ENCODE measurements around the gene PAQR4. TPM values are rescaled to one million over a fixed set of nuclear protein-coding genes. Genes with fewer than 3 reads are reported as not detected.

The PAQR4 gene
- total and polyA plus RNA-seq, 2 of the 13 experiments (the other 11 are each of a cell fraction or from before 2014, with no cell fraction given): 15.9 to 24.8 TPM

DNA sequence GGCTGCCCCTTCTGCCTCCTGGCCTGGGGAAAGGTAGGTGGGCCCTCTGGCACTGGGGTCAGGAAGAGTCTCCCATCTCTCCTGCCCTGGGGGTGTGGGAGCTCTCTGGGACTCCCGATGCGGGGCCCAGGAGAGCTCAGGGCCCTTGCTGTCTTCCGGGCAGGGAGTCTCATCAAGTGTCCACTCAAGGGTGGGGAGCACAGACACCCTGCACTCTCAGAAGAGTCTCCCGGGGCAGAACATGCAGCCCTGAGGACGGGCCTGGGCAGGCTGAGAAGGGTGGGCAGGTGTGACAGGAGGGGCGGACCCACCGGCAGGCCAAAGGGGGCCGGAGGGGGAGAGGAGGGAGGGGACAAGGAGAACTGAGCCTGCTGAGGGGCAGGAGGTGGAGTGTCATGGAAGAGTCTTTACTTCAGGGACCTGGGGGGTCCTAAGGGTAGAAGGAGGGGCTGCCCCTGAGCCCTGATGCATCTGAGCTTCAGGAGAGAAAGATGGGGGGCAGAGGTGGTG lies 19.5 kb downstream of the PAQR4 start:
- no peak for DNase-seq (ENCODE audit: low spot score)
- intact Hi-C loops (cut with micrococcal nuclease; ENCODE audit: unreplicated experiment) (no loop called here), in situ Hi-C loops (cut with HindIII; ENCODE audit: extremely low pct_ligation_motif_present, low pct_unique_long_range_greater_than_20kb) (no loop called here)
- Histone ChIP-seq H2AFZ (ENCODE audit: low read length) (no peak overlapping the region), H3K9ac (ENCODE audit: insufficient read depth, low read depth, low read length) (no peak overlapping the region), H3K9me3 (ENCODE audit: low read length) (no peaks in the 10 kb centered on the region), H3K4me2 (ENCODE audit: low read depth, low read length) (no peak overlapping the region), H3K79me2 (ENCODE audit: insufficient read depth, low read length) (no peaks in the 10 kb centered on the region), H3K27me3 (ENCODE audit: control insufficient read depth in 1 of 2, insufficient read depth in 2 of 2, low read length in 2 of 2) (peaks cover 19 to 60% of the 10 kb centered on the region in 2 experiments), H4K20me1 (ENCODE audit: insufficient read depth, low read length) (no peaks in the 10 kb centered on the region), H3K4me1 (ENCODE audit: insufficient read depth, low read length) (peaks cover 22% of the 10 kb centered on the region), H3K27ac (ENCODE audit: extremely low read length, insufficient read depth, low read length) (no peak overlapping the region), H3K4me3 (replicated peaks in 1 of 3; ENCODE audit: insufficient read depth in 1 of 3, low read depth in 2 of 3, low read length in 3 of 3) (no peak overlapping the region), H3K36me3 (replicated peaks in 1 of 2; ENCODE audit: control insufficient read depth in 1 of 2, insufficient read depth in 2 of 2, low read length in 2 of 2) (no peaks in the 10 kb centered on the region)
- no TSS peak for BruUV-seq (replicated peaks)
- CTCF ChIA-PET (ENCODE audit: low intra/inter-chr PET ratio, low total read pairs): no interaction called here
- WGBS (ENCODE audit: low lambda C conversion rate): 10% methylated on average over 5 of the region's 8 CpGs
- no peak for ATAC-seq
- POLR2A ChIA-PET: no interaction called here
- TF ChIP-seq ZNF589 (CRISPR knock-in tag; conservative IDR thresholded peaks at IDR 0.05): no peak
- no peak for TF ChIP-seq SIX4 (CRISPR knock-in tag; IDR thresholded peaks at IDR 0.05)
- no peak for TF ChIP-seq ZNF674 (CRISPR knock-in tag; IDR thresholded peaks at IDR 0.05; ENCODE audit: low read depth)
- no peak for TF ChIP-seq POLR2AphosphoS2 (IDR thresholded peaks at IDR 0.05; ENCODE audit: low read depth, low read length)
- no peak for TF ChIP-seq NRL (CRISPR knock-in tag; IDR thresholded peaks at IDR 0.05; ENCODE audit: borderline replicate concordance)
- TF ChIP-seq ZNF230 (CRISPR knock-in tag; IDR thresholded peaks at IDR 0.05): no peak
- TF ChIP-seq SP2 (CRISPR knock-in tag; IDR thresholded peaks at IDR 0.05): no peak
- TF ChIP-seq ZMYM2 (CRISPR knock-in tag; IDR thresholded peaks at IDR 0.05): no peak
- TF ChIP-seq, protein P1, sequence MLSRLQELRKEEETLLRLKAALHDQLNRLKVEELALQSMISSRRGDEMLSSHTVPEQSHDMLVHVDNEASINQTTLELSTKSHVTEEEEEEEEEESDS (CRISPR knock-in tag; IDR thresholded peaks at IDR 0.05; ENCODE audit: borderline replicate concordance): no peak
- no peak for TF ChIP-seq HIVEP1 (CRISPR knock-in tag; IDR thresholded peaks at IDR 0.05)
- TF ChIP-seq, protein P2, sequence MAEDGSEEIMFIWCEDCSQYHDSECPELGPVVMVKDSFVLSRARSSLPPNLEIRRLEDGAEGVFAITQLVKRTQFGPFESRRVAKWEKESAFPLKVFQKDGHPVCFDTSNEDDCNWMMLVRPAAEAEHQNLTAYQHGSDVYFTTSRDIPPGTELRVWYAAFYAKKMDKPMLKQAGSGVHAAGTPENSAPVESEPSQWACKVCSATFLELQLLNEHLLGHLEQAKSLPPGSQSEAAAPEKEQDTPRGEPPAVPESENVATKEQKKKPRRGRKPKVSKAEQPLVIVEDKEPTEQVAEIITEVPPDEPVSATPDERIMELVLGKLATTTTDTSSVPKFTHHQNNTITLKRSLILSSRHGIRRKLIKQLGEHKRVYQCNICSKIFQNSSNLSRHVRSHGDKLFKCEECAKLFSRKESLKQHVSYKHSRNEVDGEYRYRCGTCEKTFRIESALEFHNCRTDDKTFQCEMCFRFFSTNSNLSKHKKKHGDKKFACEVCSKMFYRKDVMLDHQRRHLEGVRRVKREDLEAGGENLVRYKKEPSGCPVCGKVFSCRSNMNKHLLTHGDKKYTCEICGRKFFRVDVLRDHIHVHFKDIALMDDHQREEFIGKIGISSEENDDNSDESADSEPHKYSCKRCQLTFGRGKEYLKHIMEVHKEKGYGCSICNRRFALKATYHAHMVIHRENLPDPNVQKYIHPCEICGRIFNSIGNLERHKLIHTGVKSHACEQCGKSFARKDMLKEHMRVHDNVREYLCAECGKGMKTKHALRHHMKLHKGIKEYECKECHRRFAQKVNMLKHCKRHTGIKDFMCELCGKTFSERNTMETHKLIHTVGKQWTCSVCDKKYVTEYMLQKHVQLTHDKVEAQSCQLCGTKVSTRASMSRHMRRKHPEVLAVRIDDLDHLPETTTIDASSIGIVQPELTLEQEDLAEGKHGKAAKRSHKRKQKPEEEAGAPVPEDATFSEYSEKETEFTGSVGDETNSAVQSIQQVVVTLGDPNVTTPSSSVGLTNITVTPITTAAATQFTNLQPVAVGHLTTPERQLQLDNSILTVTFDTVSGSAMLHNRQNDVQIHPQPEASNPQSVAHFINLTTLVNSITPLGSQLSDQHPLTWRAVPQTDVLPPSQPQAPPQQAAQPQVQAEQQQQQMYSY (CRISPR knock-in tag; IDR thresholded peaks at IDR 0.05): no peak
- TF ChIP-seq ZNF343 (CRISPR knock-in tag; IDR thresholded peaks at IDR 0.05): no peak
- no peak for TF ChIP-seq ZFP1 (CRISPR knock-in tag; IDR thresholded peaks at IDR 0.05)
- TF ChIP-seq ATF7-NPFF (CRISPR knock-in tag; IDR thresholded peaks at IDR 0.05; ENCODE audit: low read depth): no peak
- TF ChIP-seq, protein P3, sequence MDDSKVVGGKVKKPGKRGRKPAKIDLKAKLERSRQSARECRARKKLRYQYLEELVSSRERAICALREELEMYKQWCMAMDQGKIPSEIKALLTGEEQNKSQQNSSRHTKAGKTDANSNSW (CRISPR knock-in tag; IDR thresholded peaks at IDR 0.05; ENCODE audit: borderline replicate concordance): no peak
- no peak for FAIRE-seq
